GM12878 (cell line): ENCODE measurements around the gene CRB2. TPM values are rescaled to one million over a fixed set of nuclear protein-coding genes. Genes with fewer than 3 reads are reported as not detected.
A peak's percentile ranks its signal among the peaks of the same experiment; 100 is the strongest.

ENCODE experiments used
- ATAC-seq: fragments of 200-7000 bp; cut with Tn5 transposase; 3 replicates; pipeline ENCODE4 v1.9.1; 2020; ENCODE audit warnings: mild to moderate bottlenecking, moderate library complexity
- BruUV-seq: library from RNA; stranded (reverse); fragments of 400-500 nt; replicated peaks from 2 replicates; lab custom pipeline; 2021; lab: Mats Ljungman, UMichigan
- CTCF ChIA-PET: fragments of 300-600 bp; sonication (Branson Sonifier 250); formaldehyde crosslinking; extraction: SDS; loops from one replicate; lab custom pipeline; 2021; ENCODE audit warnings: inconsistent platforms; lab: Yijun Ruan, JAX
- POLR2A ChIA-PET: fragments of 350-600 bp; formaldehyde crosslinking; extraction: SDS; loops from one replicate; lab custom pipeline; 2021; ENCODE audit warnings: inconsistent platforms; lab: Charles Lee
- RAD21 ChIA-PET: fragments of 300-600 bp; sonication (Branson Sonifier 250); formaldehyde crosslinking; loops from one replicate; lab custom pipeline; 2023; ENCODE audit warnings: antibody characterized with exemption; ENCODE audit not compliant: unreplicated experiment; lab: Charles Lee
- SMC1A ChIA-PET: fragments of 300-600 bp; sonication (Branson Sonifier 250); formaldehyde crosslinking; loops from one replicate; lab custom pipeline; 2023; ENCODE audit not compliant: unreplicated experiment, uncharacterized antibody; lab: Charles Lee
- DNase-seq: peaks from one replicate; pipeline ENCODE4 v3.0.0-alpha.2; 2011; ENCODE audit warnings: low read depth, low spot score
- FAIRE-seq: peaks from 3 replicates; lab custom pipeline; 2011; peaks lifted over from hg19 to GRCh38; lab: Jason Lieb, UNC
- H2AFZ ChIP-seq: 2 replicates; pipeline ENCODE4 v1.6.0; 2011; ENCODE audit warnings: low read depth, low read length, control low read depth; ENCODE audit not compliant: control insufficient read depth
- H3K27ac ChIP-seq: 2 replicates; pipeline ENCODE4 v1.5.1; 2011; ENCODE audit warnings: control low read depth; ENCODE audit not compliant: control insufficient read depth, insufficient read depth
- H3K27me3 ChIP-seq, 2 experiments: replicated peaks in 1 of 2; 2 replicates each; pipeline versions ENCODE4 v1.6.0 to v1.6.1; 2011; ENCODE audit warnings: low read length in 1 of 2; ENCODE audit not compliant: control insufficient read depth in 2 of 2, insufficient read depth in 2 of 2
- H3K36me3 ChIP-seq, 2 experiments: 2 replicates each; pipeline ENCODE4 v1.5.1; 2011; ENCODE audit warnings: low read length in 1 of 2; ENCODE audit not compliant: control insufficient read depth in 2 of 2, insufficient read depth in 2 of 2
- H3K4me1 ChIP-seq: 2 replicates; pipeline ENCODE4 v1.6.1; 2011; ENCODE audit warnings: mild to moderate bottlenecking, low read length, moderate library complexity, mixed read lengths; ENCODE audit not compliant: control insufficient read depth, insufficient read depth
- H3K4me2 ChIP-seq: 2 replicates; pipeline ENCODE4 v1.6.0; 2011; ENCODE audit warnings: control low read depth; ENCODE audit not compliant: control insufficient read depth, insufficient read depth
- H3K4me3 ChIP-seq: fragments of 200-600 bp; sonication (generic); 2 replicates; pipeline ENCODE4 v1.5.1; 2016
- H3K79me2 ChIP-seq: 2 replicates; pipeline ENCODE4 v1.6.0; 2011; ENCODE audit warnings: low read length; ENCODE audit not compliant: control insufficient read depth, insufficient read depth
- H3K9ac ChIP-seq: 2 replicates; pipeline ENCODE4 v1.8.0; 2011; ENCODE audit warnings: low read length, control low read depth, mixed read lengths; ENCODE audit not compliant: control insufficient read depth, insufficient read depth
- H3K9me3 ChIP-seq: replicated peaks from 3 replicates; pipeline ENCODE4 v1.5.1; 2011; ENCODE audit warnings: mild to moderate bottlenecking, low read length; ENCODE audit not compliant: control insufficient read depth, insufficient read depth
- H4K20me1 ChIP-seq: 2 replicates; pipeline ENCODE4 v1.6.0; 2011; ENCODE audit not compliant: control insufficient read depth, insufficient read depth
- ATF7 ChIP-seq: fragments of 450-650 bp; IDR thresholded peaks from 2 replicates; pipeline ENCODE4 v1.6.1; 2016; ENCODE audit warnings: low read depth, mild to moderate bottlenecking
- CBFB ChIP-seq: IDR thresholded peaks from 2 replicates; pipeline ENCODE4 v1.6.1; 2016; ENCODE audit warnings: antibody characterized with exemption, low read depth
- DPF2 ChIP-seq: fragments of 450-650 bp; IDR thresholded peaks from 2 replicates; pipeline ENCODE4 v1.6.1; 2017; ENCODE audit warnings: mild to moderate bottlenecking
- E2F8 ChIP-seq: fragments of 450-650 bp; IDR thresholded peaks from 2 replicates; pipeline ENCODE4 v1.6.1; 2018; ENCODE audit warnings: mild to moderate bottlenecking, low read depth, moderate library complexity; ENCODE audit not compliant: partially characterized antibody
- EGR1 ChIP-seq, 2 experiments: IDR thresholded peaks; 1 replicate in 1 of 2; 2 replicates in 1 of 2; pipeline ENCODE4 v1.6.1; 2011 to 2012; ENCODE audit warnings: low read depth in 2 of 2, low read length in 2 of 2, borderline replicate concordance in 1 of 2, mild to moderate bottlenecking in 1 of 2, moderate library complexity in 1 of 2
- GATAD2B ChIP-seq: fragments of 450-650 bp; conservative IDR thresholded peaks from 2 replicates; pipeline ENCODE4 v1.6.1; 2017; ENCODE audit warnings: low read depth, mild to moderate bottlenecking, moderate library complexity
- KAT2A ChIP-seq: conservative IDR thresholded peaks from 2 replicates; pipeline ENCODE4 v1.6.1; 2011; ENCODE audit warnings: low read depth, low read length; ENCODE audit not compliant: control insufficient read depth
- LARP7 ChIP-seq: fragments of 450-650 bp; IDR thresholded peaks from 2 replicates; pipeline ENCODE4 v1.6.1; 2017; ENCODE audit warnings: mild to moderate bottlenecking
- MAX ChIP-seq: IDR thresholded peaks from 2 replicates; pipeline ENCODE4 v1.6.1; 2012; ENCODE audit warnings: low read depth, low read length, improper control_type of control experiment
- NBN ChIP-seq: fragments of 450-650 bp; IDR thresholded peaks from 2 replicates; pipeline ENCODE4 v1.6.1; 2016
- RFX5 ChIP-seq: IDR thresholded peaks from 2 replicates; pipeline ENCODE4 v1.6.1; 2011; ENCODE audit warnings: low read depth, low read length, improper control_type of control experiment
- SPI1 ChIP-seq: IDR thresholded peaks from 2 replicates; pipeline ENCODE4 v1.6.1; 2011; ENCODE audit warnings: low read depth, mild to moderate bottlenecking, low read length, moderate library complexity, borderline replicate concordance; ENCODE audit not compliant: insufficient read depth
- SUPT20H ChIP-seq: IDR thresholded peaks from 2 replicates; pipeline ENCODE4 v1.6.1; 2011; ENCODE audit warnings: low read depth, mild to moderate bottlenecking, low read length, moderate library complexity, borderline replicate concordance; ENCODE audit not compliant: control insufficient read depth
- YBX1 ChIP-seq: fragments of 450-650 bp; IDR thresholded peaks from 2 replicates; pipeline ENCODE4 v1.6.1; 2016; ENCODE audit warnings: antibody characterized with exemption
- WGBS: methylation state at CpG from one replicate; pipeline ENCODE4 v1.1.6; 2016; ENCODE audit warnings: low lambda C conversion rate; ENCODE audit not compliant: insufficient replicate concordance, insufficient coverage; ENCODE audit errors: missing lambda C conversion rate; 5-methylcytosine and 5-hydroxymethylcytosine counted together
- in situ Hi-C: fragments of 300-500 bp; cut with MboI; formaldehyde crosslinking; loops from 9 replicates; pipeline ENCODE4 v1.14.3; 2018; ENCODE audit warnings: mixed read lengths
- intact Hi-C: fragments of 100-400 bp; cut with micrococcal nuclease; formaldehyde crosslinking; loops from one replicate; pipeline ENCODE4 v1.14.2; 2022; ENCODE audit not compliant: unreplicated experiment
- polyA plus RNA-seq, 11 experiments: library from polyadenylated mRNA; depleted of rRNA in 4 of 11; unstranded in 6 of 11; stranded (reverse) in 5 of 11; fragments of >200 nt; fragmentation: Nextera tagmentation in 4 of 11; fragmentation: Illumina TruSeq in 1 of 11; extraction: Ambion mirVana in 4 of 11; extraction: Trizol in 1 of 11; gene quantifications; 1 replicate in 1 of 11; 2 replicates in 10 of 11; pipeline versions ENCODE4 v1.2.1 to v1.2.3, GENCODE V29; 2011 to 2016; ENCODE audit warnings: inconsistent platforms in 2 of 11, missing spikeins in 2 of 11, low read depth in 1 of 11
- total RNA-seq, 4 experiments: library from RNA; depleted of rRNA in 3 of 4; stranded (reverse); fragments of >200 nt in 3 of 4; fragmentation: Illumina TruSeq in 1 of 4; extraction: Trizol in 1 of 4; gene quantifications; 2 replicates each; pipeline versions ENCODE4 v1.2.1 to v1.2.3, GENCODE V29; 2013 to 2021
- TF ChIP-seq, protein P1 (sequence below), 3 experiments: IDR thresholded peaks in 2 of 3; conservative IDR thresholded peaks in 1 of 3; 2 replicates each; pipeline ENCODE4 v1.5.1; 2011; ENCODE audit warnings: low read depth in 3 of 3, low read length in 3 of 3, mild to moderate bottlenecking in 3 of 3, control low read depth in 2 of 3, moderate library complexity in 2 of 3, inconsistent platforms in 1 of 3, mixed read lengths in 1 of 3; ENCODE audit not compliant: control insufficient read depth in 2 of 3, insufficient read depth in 1 of 3; ENCODE audit errors: extremely low read depth in 1 of 3

Gene CRB2
- total and polyA plus RNA-seq, 10 of the 15 experiments (the other 5 are each of a cell fraction or from before 2014, with no cell fraction given): 0.01 to 0.80 (median 0.23) TPM; not detected in 3

DNA sequence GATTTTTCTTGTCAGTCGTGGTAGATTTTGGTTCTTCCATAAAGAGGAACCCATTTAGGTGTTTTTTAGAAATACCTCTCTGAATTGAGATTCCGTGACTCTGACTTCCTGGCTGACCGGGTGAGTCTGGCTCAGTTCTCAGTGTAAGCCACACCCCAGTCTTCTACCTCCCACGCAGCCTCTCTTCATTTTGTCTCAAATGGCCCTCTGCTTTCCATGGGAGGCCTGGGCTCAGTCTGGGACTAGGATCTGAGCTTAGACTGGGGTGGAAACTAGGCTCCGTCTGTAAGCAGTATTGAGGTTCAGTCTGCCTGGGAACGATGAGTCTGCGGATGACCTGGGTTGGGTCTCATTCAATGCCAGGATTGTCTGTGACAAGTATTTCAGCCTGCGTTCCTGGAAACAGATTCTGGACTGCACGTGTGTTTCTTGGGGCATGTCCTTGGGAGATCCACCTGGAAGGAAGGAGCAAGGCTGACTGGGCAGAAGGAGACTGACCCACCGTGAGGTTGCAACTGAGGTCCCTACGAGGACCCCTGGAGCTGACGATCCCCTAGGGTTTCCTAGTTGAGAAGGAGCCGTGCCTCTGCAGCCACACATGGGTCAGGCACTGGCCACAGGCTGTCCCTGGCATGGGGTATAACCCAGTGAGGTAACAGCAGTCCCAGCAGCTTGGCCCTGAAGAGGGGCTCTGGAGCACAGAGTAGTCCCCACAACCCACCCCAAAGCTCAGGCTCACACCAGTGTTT lies 12.4 kb upstream of the CRB2 start (continued):
- TF ChIP-seq SUPT20H: no peak
- TF ChIP-seq, all 136 proteins: peak for 27

- in situ Hi-C loops: loop anchor here (5.0 kb wide), 1 partner anchor 112 kb away; no protein-coding TSS in a partner anchor
- H3K27ac ChIP-seq: peak overlapping the region; percentile 97
- TF ChIP-seq ATF7: no peak
- TF ChIP-seq KAT2A: no peak
- TF ChIP-seq CBFB: no peak
- no peak for TF ChIP-seq MAX
- TF ChIP-seq DPF2: no peak
- TF ChIP-seq YBX1: no peak
- TF ChIP-seq GATAD2B: no peak
- TF ChIP-seq, protein P1, sequence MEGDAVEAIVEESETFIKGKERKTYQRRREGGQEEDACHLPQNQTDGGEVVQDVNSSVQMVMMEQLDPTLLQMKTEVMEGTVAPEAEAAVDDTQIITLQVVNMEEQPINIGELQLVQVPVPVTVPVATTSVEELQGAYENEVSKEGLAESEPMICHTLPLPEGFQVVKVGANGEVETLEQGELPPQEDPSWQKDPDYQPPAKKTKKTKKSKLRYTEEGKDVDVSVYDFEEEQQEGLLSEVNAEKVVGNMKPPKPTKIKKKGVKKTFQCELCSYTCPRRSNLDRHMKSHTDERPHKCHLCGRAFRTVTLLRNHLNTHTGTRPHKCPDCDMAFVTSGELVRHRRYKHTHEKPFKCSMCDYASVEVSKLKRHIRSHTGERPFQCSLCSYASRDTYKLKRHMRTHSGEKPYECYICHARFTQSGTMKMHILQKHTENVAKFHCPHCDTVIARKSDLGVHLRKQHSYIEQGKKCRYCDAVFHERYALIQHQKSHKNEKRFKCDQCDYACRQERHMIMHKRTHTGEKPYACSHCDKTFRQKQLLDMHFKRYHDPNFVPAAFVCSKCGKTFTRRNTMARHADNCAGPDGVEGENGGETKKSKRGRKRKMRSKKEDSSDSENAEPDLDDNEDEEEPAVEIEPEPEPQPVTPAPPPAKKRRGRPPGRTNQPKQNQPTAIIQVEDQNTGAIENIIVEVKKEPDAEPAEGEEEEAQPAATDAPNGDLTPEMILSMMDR (IDR thresholded peaks at IDR 0.05 in 2 of 3, conservative IDR thresholded peaks at IDR 0.05 in 1 of 3; ENCODE audit: control insufficient read depth in 2 of 3, extremely low read depth in 1 of 3, insufficient read depth in 1 of 3, low read depth in 3 of 3, low read length in 3 of 3): no peak
- no peak for TF ChIP-seq LARP7
- TF ChIP-seq RFX5: no peak
- TF ChIP-seq E2F8: no peak
- peak; percentile 93 for TF ChIP-seq SPI1
- peak in 1 of 2 experiments; percentile 45; a peak in 1 of 3 replicates for TF ChIP-seq EGR1 (IDR thresholded peaks at IDR 0.05; ENCODE audit: borderline replicate concordance in 1 of 2, low read depth in 2 of 2, low read length in 2 of 2)
- TF ChIP-seq NBN: no peak; the same call in 1 of the 2 replicates
Observed at GRCh38 chr9:123344192-123344949, 11.6 kb upstream of the CRB2 start.

More at GRCh38 chr9:123344192-123344949, 11.6 kb upstream of the CRB2 start:
- ChIA-PET RAD21 (interaction anchor here (0.7 to 2.5 kb wide), 16 partner anchors 10 to 125 kb away, joined by 3 to 12 read pairs (median 4); no protein-coding TSS in a partner anchor), SMC1A (interaction anchor here (1.1 to 12.9 kb wide), 18 partner anchors 9 to 441 kb away, joined by 3 to 268 read pairs (median 4); no protein-coding TSS in a partner anchor), POLR2A (interaction anchor here (0.5 to 1.5 kb wide), 6 partner anchors 16 to 1781 kb away, joined by 3 to 4 read pairs (median 4); no protein-coding TSS in a partner anchor), CTCF (interaction anchor here (0.6 to 3.9 kb wide), 7 partner anchors 10 to 431 kb away, joined by 3 to 23 read pairs (median 4); partner anchors contain the start of gene ZBTB6)
- Histone ChIP-seq H3K36me3 (no peaks in the 10 kb centered on the region), H3K79me2 (no peaks in the 10 kb centered on the region), H3K9me3 (no peaks in the 10 kb centered on the region), H3K27me3 (no peaks in the 10 kb centered on the region), H3K4me2 (peak overlapping the region; percentile 93), H2AFZ (no peak overlapping the region), H3K4me1 (peaks cover 69% of the 10 kb centered on the region), H3K4me3 (peak overlapping the region; percentile 34; the same call in 1 of the 2 replicates), H4K20me1 (no peaks in the 10 kb centered on the region), H3K9ac (peak overlapping the region; percentile 74)
- DNase-seq: no peak
- 83% methylated on average over 9 of the region's 9 CpGs for WGBS
- ATAC-seq: peak; percentile 26
- FAIRE-seq: no peak
- BruUV-seq: no TSS peak
- intact Hi-C loops: loop anchor here (10.0 kb wide), 2 partner anchors 440 to 510 kb away; partner anchors contain the start of gene RC3H2
